ENCODE results near the gene ZNF846.
A peak's percentile ranks its signal among the peaks of the same experiment; 100 is the strongest.
"Not testable (repeated sequence)": the region's sequence is repeated elsewhere in the genome, so short reads cannot be mapped to it uniquely, and the experiment has no call there.

Gene ZNF846

GRCh38 chr19:9786342-9786741 is 17.8 kb upstream of the ZNF846 start:
- no peaks in the 10 kb centered on the region for H3K9me3 ChIP-seq
- peaks cover 2% of the 10 kb centered on the region for H3K4me1 ChIP-seq
- no peak for DNase-seq
- H3K27me3 ChIP-seq, result no peaks in the 10 kb centered on the region
- no peak for TF ChIP-seq CTCF (IDR thresholded peaks at IDR 0.05; ENCODE audit: low read depth, low read length)
- no peaks in the 10 kb centered on the region for H3K36me3 ChIP-seq
- H3K4me3 ChIP-seq (ENCODE audit: low read depth, low read length), result peak overlapping the region; percentile 62

GRCh38 chr19:9785367-9786331 is 17.1 kb upstream of the ZNF846 start:
- Histone ChIP-seq H3K27me3 (no peaks in the 10 kb centered on the region), H3K4me1 (no peaks in the 10 kb centered on the region), H3K9me3 (no peaks in the 10 kb centered on the region), H3K4me3 (ENCODE audit: low read depth, low read length) (peak overlapping the region; percentile 62), H3K36me3 (no peaks in the 10 kb centered on the region)
- peak; percentile 99 for DNase-seq
- no peak for TF ChIP-seq CTCF (IDR thresholded peaks at IDR 0.05; ENCODE audit: low read depth, low read length)

DNA sequence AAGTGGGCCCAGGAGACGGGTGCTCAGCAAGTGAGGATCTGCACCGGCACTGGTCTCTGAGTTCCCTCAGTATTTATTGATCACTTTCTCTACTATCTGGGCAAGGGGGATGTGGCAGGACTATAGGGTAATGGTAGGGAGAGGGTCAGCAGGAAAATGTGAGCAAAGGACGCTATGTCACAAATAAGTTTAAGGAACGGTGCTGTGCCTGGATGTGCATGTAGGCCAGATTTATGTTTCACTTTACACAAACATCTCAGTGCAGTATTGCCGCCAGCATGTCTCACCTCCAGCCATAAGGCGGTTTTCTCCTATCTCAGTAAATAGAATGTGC is 15.6 kb upstream of the ZNF846 start:
- not testable (repeated sequence) for H3K27me3 ChIP-seq; H3K4me3 ChIP-seq (ENCODE audit: low read depth, low read length); DNase-seq; H3K36me3 ChIP-seq; H3K9me3 ChIP-seq; H3K4me1 ChIP-seq

DNA sequence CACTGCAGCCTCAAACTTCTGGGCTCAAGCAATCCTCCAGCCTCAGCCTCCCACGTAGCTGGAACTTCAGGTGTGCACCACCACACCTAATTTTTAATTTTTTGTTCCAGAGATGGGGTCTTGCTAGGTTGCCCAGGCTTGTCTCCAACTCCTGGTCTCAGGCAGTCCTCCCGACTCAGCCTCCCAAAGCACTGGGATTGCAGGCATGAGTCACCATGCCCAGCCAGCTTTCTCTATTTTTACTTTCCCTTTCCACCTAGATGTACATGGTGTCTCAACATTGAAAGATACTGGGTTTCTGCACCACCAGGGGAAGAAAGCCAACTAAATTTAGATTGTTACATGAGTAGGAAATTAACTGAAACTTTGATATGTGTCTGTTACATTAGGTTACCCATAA is 13.8 kb upstream of the ZNF846 start:
- Histone ChIP-seq H3K4me1 (no peaks in the 10 kb centered on the region), H3K36me3 (no peaks in the 10 kb centered on the region), H3K4me3 (ENCODE audit: low read depth, low read length) (no peak overlapping the region), H3K27me3 (no peaks in the 10 kb centered on the region; the same call in 1 of the 2 replicates), H3K9me3 (no peaks in the 10 kb centered on the region)
- no peak for TF ChIP-seq CTCF (IDR thresholded peaks at IDR 0.05; ENCODE audit: low read depth, low read length)
- DNase-seq, result no peak

DNA sequence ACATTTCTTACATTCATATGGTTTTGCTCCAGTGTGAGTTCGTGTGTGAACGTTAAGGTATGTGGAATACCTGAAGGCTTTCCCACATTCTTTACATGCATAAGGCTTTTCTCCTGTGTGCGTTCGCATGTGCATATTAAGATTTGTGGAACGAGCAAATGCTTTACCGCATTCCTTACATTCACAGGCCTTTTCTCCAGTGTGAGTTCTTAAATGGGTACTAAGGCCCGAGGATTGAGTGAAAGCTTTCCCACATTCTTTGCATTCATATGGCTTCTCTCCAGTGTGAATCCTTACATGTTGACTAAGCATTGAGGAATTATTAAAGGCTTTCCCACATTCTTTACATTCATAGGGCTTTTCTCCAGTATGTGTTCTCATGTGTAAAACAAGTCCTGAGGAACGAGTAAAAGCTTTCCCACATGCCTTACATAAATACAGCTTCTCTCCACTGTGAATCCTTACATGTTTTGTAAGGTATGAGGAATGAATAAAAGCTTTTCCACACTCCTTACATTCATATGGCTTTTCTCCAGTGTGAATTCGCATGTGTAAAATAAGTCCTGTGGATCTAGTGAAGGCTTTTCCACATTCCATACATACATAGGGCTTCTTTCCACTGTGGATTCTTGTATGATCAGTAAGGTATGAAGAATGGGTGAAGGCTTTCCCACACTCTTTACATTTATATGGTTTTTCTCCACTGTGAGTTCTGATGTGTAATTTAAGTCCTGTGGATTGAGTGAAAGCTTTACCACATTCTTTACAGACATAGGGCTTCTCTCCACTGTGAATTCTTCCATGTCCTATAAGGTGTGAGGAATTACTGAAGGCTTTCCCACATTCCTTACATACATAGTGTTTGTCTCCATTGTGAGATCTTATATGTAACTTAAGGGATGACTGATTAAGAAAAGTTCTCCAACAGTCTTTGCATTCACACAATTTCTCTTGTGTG is 10.7 kb downstream of the ZNF846 start:
- no peaks in the 10 kb centered on the region for H3K27me3 ChIP-seq
- H3K9me3 ChIP-seq, result no peaks in the 10 kb centered on the region; the same call in 1 of the 2 replicates
- H3K36me3 ChIP-seq, result no peaks in the 10 kb centered on the region
- no peak for DNase-seq
- no peaks in the 10 kb centered on the region for H3K4me1 ChIP-seq
- no peak for TF ChIP-seq CTCF (IDR thresholded peaks at IDR 0.05; ENCODE audit: low read depth, low read length)
- H3K4me3 ChIP-seq (ENCODE audit: low read depth, low read length), result no peak overlapping the region

GRCh38 chr19:9752701-9753443 is 15.7 kb downstream of the ZNF846 start:
- Histone ChIP-seq H3K36me3 (no peaks in the 10 kb centered on the region), H3K4me3 (ENCODE audit: low read depth, low read length) (no peak overlapping the region), H3K4me1 (no peaks in the 10 kb centered on the region), H3K27me3 (no peaks in the 10 kb centered on the region), H3K9me3 (no peaks in the 10 kb centered on the region; the same call in 1 of the 2 replicates)
- no peak for TF ChIP-seq CTCF (IDR thresholded peaks at IDR 0.05; ENCODE audit: low read depth, low read length)
- DNase-seq, result no peak
